WERI-Rb-1 (cell line): ENCODE data around the gene GAPDHS.

Source experiments
- DNase-seq: peaks from one replicate; pipeline ENCODE4 v3.0.0-alpha.2; 2020
- H3K27ac ChIP-seq: fragments of 250-450 bp; sonication (Bioruptor Pico); 2 replicates; pipeline ENCODE4 v1.5.1; 2020; ENCODE audit warnings: mild to moderate bottlenecking, moderate library complexity
- H3K27me3 ChIP-seq: fragments of 250-450 bp; sonication (Bioruptor Pico); 2 replicates; pipeline ENCODE4 v1.5.1; 2021; ENCODE audit warnings: mild to moderate bottlenecking, low read depth, moderate library complexity; ENCODE audit not compliant: insufficient read depth, severe bottlenecking
- H3K36me3 ChIP-seq: fragments of 250-450 bp; sonication (Bioruptor Pico); 2 replicates; pipeline ENCODE4 v1.5.1; 2020; ENCODE audit warnings: mild to moderate bottlenecking, moderate library complexity
- H3K4me3 ChIP-seq: 2 replicates; pipeline ENCODE4 v1.5.1; 2011; ENCODE audit warnings: low read depth, mild to moderate bottlenecking, control low read depth, low read length
- H3K9me3 ChIP-seq: fragments of 250-450 bp; sonication (Bioruptor Pico); 2 replicates; pipeline ENCODE4 v1.5.1; 2021; ENCODE audit warnings: mild to moderate bottlenecking, moderate library complexity; ENCODE audit not compliant: severe bottlenecking
- TF ChIP-seq, protein P1 (sequence below): IDR thresholded peaks from 2 replicates; pipeline ENCODE4 v1.5.1; 2011; ENCODE audit warnings: low read depth, mild to moderate bottlenecking, control low read depth, inconsistent platforms, low read length

The GAPDHS gene

DNA sequence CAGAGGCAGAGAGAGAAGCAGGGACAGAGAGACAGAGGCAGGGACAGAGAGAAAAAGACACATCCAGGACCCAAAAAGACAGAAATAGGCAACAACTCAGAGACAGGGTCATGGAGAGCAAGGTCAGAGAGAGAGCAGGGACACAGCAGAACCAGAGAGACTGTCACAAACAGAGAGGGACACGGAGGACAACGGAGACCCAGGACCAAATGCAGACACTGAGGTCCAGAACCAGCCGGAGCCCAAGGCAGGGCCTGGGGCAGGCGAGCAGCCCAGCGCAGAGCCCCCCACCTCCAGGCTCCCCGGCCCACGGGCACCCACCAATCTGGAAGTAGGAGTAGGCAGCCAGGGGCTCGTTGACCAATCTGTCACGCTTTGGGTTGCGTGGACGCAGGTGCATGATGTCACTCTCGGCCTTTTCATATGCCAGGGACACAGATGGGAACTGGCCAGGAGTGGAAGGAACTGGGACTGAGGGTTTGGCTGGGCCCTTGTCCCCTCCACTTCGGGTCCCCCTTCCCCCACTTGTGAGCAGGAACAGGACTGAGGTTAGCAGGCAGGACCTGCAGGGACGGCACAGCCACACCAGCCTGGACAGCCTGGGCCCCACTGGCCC lies 20.2 kb downstream of the GAPDHS start:
- no peak for DNase-seq
- H3K27ac ChIP-seq: no peak overlapping the region
- H3K9me3 ChIP-seq: peaks cover 3% of the 10 kb centered on the region
- TF ChIP-seq, protein P1, sequence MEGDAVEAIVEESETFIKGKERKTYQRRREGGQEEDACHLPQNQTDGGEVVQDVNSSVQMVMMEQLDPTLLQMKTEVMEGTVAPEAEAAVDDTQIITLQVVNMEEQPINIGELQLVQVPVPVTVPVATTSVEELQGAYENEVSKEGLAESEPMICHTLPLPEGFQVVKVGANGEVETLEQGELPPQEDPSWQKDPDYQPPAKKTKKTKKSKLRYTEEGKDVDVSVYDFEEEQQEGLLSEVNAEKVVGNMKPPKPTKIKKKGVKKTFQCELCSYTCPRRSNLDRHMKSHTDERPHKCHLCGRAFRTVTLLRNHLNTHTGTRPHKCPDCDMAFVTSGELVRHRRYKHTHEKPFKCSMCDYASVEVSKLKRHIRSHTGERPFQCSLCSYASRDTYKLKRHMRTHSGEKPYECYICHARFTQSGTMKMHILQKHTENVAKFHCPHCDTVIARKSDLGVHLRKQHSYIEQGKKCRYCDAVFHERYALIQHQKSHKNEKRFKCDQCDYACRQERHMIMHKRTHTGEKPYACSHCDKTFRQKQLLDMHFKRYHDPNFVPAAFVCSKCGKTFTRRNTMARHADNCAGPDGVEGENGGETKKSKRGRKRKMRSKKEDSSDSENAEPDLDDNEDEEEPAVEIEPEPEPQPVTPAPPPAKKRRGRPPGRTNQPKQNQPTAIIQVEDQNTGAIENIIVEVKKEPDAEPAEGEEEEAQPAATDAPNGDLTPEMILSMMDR: no peak
- H3K27me3 ChIP-seq: no peaks in the 10 kb centered on the region
- no peaks in the 10 kb centered on the region for H3K36me3 ChIP-seq
- no peak overlapping the region for H3K4me3 ChIP-seq

DNA sequence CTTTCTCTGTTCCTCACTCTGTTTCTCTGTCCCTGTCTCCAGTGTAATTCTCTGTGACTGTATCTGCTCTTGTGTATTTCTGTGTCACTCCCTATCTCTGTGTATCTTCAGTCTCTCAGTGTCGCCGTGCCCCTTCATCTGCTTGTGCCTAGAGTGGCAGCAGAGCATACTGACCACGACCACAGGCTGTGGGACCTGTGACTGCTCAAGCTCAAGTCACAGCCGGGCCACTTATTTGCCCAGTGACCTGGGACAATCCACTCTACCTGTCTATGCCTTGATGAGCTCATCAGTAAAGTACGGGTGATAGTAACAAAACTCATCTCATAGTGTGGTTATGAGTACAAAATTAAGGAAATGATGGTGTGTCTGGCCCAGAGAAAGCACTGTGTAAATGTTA lies 20.8 kb downstream of the GAPDHS start:
- TF ChIP-seq, protein P1: no peak
- Histone ChIP-seq H3K27me3 (no peaks in the 10 kb centered on the region), H3K4me3 (no peak overlapping the region), H3K9me3 (peaks cover 3% of the 10 kb centered on the region), H3K36me3 (no peaks in the 10 kb centered on the region), H3K27ac (no peak overlapping the region)
- no peak for DNase-seq

DNA sequence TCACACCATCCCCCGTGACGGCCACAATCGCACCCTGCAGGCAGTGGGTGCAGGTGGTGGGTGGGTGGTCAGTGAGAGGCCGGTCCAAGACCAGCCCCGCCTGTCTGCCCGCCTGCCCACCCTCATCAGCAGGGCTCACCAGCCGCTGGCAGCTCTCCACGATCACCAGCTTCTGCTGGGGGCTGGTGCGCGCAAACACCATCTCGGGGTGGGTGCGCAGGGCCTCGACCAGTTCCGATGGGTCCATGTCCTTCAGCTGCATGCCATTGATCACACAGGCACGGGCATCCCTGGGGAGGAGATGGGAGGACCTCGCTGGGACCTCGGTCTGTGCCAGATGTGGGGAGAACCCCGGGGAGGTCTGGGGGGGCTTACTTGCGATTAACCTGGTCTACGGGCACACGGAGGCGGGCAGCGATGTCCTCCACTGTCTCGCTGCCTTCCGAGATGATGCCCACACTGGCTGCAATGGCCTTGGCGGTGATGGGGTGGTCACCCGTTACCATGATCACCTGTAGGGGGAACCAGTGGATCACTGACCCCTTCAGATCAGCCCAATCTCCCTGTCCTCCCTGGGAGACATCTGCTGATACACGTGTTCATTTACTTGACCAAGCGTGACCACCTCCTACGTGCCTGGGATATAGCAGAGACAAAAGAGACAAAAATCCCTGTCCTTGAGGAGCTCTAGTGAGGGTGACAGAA lies 22.2 kb downstream of the GAPDHS start:
- Histone ChIP-seq H3K27me3 (no peaks in the 10 kb centered on the region), H3K27ac (peak overlapping the region; percentile 35; the same call in 1 of the 2 replicates), H3K36me3 (no peaks in the 10 kb centered on the region), H3K9me3 (peaks cover 3% of the 10 kb centered on the region), H3K4me3 (no peak overlapping the region)
- DNase-seq: peak; percentile 75
- TF ChIP-seq, protein P1: peak; percentile 73

DNA sequence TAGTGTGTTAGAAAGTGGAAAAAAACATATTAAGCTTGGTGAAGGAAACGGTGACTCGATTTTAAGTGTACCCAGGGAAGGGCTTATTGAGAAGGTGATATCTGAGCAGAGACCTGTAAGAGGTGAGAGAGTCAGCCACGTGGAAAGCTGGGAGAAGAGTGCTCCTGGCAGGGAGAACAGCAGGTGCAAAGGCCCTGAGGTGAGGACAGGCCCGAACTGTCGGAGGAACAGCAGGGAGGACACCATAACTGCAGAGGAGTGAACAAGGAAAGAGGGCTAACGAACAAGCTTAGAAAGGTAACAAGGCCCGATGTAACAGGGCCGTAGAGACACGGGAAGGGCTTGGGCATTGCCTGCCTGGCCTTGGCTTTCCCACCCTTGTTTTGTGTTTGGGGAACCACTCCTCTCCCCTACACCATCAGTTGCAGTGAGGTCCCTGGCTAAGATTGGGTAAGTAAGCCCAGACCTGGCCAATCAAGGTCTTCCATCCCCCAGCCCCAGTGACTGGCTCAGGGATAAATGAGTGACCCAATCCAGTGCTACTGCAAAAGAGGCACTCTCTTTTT lies 22.9 kb downstream of the GAPDHS start:
- no peak for DNase-seq
- Histone ChIP-seq H3K9me3 (peaks cover 3% of the 10 kb centered on the region), H3K27me3 (no peaks in the 10 kb centered on the region), H3K4me3 (no peak overlapping the region), H3K27ac (peak overlapping the region; percentile 35; the same call in 1 of the 2 replicates), H3K36me3 (no peaks in the 10 kb centered on the region)
- TF ChIP-seq, protein P1: no peak

DNA sequence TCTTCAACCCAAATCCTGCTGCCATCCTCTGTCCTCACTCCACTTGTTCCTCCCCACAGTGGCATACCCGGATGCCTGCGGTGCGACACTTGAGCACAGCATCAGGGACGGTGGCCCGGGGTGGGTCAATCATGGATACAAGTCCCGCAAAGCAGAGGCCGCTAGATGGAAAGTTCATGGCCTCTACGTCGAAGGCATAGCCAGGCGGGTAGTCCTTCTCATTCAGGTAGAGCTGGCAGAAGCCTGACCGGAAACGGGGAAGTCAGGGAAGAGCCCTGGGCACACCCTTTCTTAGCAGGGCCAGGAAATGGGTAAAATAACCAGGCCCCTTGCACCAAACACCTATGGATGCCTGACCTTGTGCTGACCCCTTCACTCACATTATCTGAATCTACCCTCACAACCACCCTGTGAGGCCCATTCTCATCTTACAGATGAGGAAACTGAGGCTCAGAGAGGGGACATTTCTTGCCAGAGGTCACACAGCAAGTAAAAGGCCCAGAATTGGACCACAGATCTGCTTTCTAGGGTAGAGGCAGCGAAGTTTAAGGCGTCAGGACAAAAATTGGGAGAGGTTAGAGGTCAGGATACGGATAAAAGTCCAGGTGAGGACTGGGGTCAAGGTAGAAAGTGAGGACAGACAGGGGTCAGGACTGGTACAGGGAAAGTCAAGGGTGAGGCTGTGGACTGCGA lies 23.7 kb downstream of the GAPDHS start:
- H3K36me3 ChIP-seq: no peaks in the 10 kb centered on the region
- no peak overlapping the region for H3K27ac ChIP-seq
- peak overlapping the region; percentile 48 for H3K4me3 ChIP-seq
- H3K27me3 ChIP-seq: no peaks in the 10 kb centered on the region
- no peak for DNase-seq
- H3K9me3 ChIP-seq: peaks cover 3% of the 10 kb centered on the region
- TF ChIP-seq, protein P1: no peak
